Measurements from ENCODE around the gene PRKD1. TPM values are rescaled to one million over a fixed set of nuclear protein-coding genes. Genes with fewer than 3 reads are reported as not detected.

The PRKD1 gene
- polyA plus RNA-seq, 1 of the 3 experiments (the other 2 are of a cell fraction): 0.07 TPM

GRCh38 chr14:29752221-29752923 lies 175.3 kb downstream of the PRKD1 start:
- no peaks in the 10 kb centered on the region for H3K9me2 ChIP-seq
- H3K4me3 ChIP-seq (ENCODE audit: low read depth in 2 of 2, low read length in 1 of 2): no peak overlapping the region
- DNase-seq: no peak
- 0 out of 2 replicates have a peak, but pooled peaks cover 5% of the 10 kb centered on the region for H3K27me3 ChIP-seq (ENCODE audit: insufficient read depth)
- no peak overlapping the region for H3K9ac ChIP-seq
- no peaks in the 10 kb centered on the region for H4K20me1 ChIP-seq (ENCODE audit: insufficient read depth)
- H3K4me2 ChIP-seq: no peak overlapping the region
- 2% methylated on average over 3 of the region's 3 CpGs for WGBS (ENCODE audit: low lambda C conversion rate)
- no peaks in the 10 kb centered on the region for H3F3A ChIP-seq (replicated peaks; ENCODE audit: insufficient read depth)
- ChIA-PET CTCF (no interaction called here), POLR2A (no interaction called here)
- H3K9me3 ChIP-seq: no peaks in the 10 kb centered on the region
- H3K79me2 ChIP-seq (ENCODE audit: insufficient read depth): no peaks in the 10 kb centered on the region
- no peak overlapping the region for H3K27ac ChIP-seq (ENCODE audit: low read depth in 2 of 2, low read length in 1 of 2)
- no peaks in the 10 kb centered on the region for H3K36me3 ChIP-seq (replicated peaks in 1 of 2; ENCODE audit: control insufficient read depth in 1 of 2, insufficient read depth in 2 of 2, low read length in 1 of 2)
- H3K4me1 ChIP-seq (ENCODE audit: control insufficient read depth in 1 of 2, insufficient read depth in 2 of 2, low read depth in 1 of 2, low read length in 1 of 2): no peaks in the 10 kb centered on the region
- TF ChIP-seq FOXJ3 (CRISPR knock-in tag; IDR thresholded peaks at IDR 0.05) (no peak), TAF1 (IDR thresholded peaks at IDR 0.05; ENCODE audit: borderline replicate concordance, low read depth, low read length) (no peak), ELF1 (IDR thresholded peaks at IDR 0.05) (no peak), POLR2AphosphoS5 (IDR thresholded peaks at IDR 0.05; ENCODE audit: low read depth, low read length) (no peak), GATA2 (CRISPR knock-in tag; IDR thresholded peaks at IDR 0.05) (no peak), FOXM1 (IDR thresholded peaks at IDR 0.05; ENCODE audit: low read depth) (no peak), RFX5 (IDR thresholded peaks at IDR 0.05; ENCODE audit: low read length) (no peak), EP300 (IDR thresholded peaks at IDR 0.05; ENCODE audit: borderline replicate concordance in 1 of 2, low read depth in 1 of 2, low read length in 1 of 2) (no peak), RCOR1 (IDR thresholded peaks at IDR 0.05; ENCODE audit: low read length) (no peak), RAD21 (IDR thresholded peaks at IDR 0.05; ENCODE audit: low read length) (no peak)
- TF ChIP-seq, protein P1, sequence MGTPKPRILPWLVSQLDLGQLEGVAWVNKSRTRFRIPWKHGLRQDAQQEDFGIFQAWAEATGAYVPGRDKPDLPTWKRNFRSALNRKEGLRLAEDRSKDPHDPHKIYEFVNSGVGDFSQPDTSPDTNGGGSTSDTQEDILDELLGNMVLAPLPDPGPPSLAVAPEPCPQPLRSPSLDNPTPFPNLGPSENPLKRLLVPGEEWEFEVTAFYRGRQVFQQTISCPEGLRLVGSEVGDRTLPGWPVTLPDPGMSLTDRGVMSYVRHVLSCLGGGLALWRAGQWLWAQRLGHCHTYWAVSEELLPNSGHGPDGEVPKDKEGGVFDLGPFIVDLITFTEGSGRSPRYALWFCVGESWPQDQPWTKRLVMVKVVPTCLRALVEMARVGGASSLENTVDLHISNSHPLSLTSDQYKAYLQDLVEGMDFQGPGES (IDR thresholded peaks at IDR 0.05; ENCODE audit: low read depth, low read length): no peak
- no peak overlapping the region for H2AFZ ChIP-seq (ENCODE audit: low read depth)

GRCh38 chr14:29749829-29750228 lies 177.8 kb downstream of the PRKD1 start:
- POLR2A ChIA-PET: no interaction called here
- H3K4me3 ChIP-seq (ENCODE audit: low read depth in 2 of 2, low read length in 1 of 2): no peak overlapping the region
- no peak overlapping the region for H2AFZ ChIP-seq (ENCODE audit: low read depth)
- 0% methylated on average over 2 of the region's 2 CpGs for WGBS (ENCODE audit: low lambda C conversion rate)
- H4K20me1 ChIP-seq (ENCODE audit: insufficient read depth): no peaks in the 10 kb centered on the region
- no peaks in the 10 kb centered on the region; the same call in 1 of the 2 replicates for H3K27me3 ChIP-seq (ENCODE audit: insufficient read depth)
- no peak overlapping the region for H3K4me2 ChIP-seq
- H3F3A ChIP-seq (replicated peaks; ENCODE audit: insufficient read depth): no peaks in the 10 kb centered on the region
- H3K4me1 ChIP-seq (ENCODE audit: control insufficient read depth in 1 of 2, insufficient read depth in 2 of 2, low read depth in 1 of 2, low read length in 1 of 2): no peaks in the 10 kb centered on the region
- H3K27ac ChIP-seq (ENCODE audit: low read depth in 2 of 2, low read length in 1 of 2): no peak overlapping the region
- H3K9me2 ChIP-seq: no peaks in the 10 kb centered on the region
- no peak for DNase-seq
- H3K79me2 ChIP-seq (ENCODE audit: insufficient read depth): no peaks in the 10 kb centered on the region
- no peak overlapping the region for H3K9ac ChIP-seq
- no peaks in the 10 kb centered on the region for H3K36me3 ChIP-seq (replicated peaks in 1 of 2; ENCODE audit: control insufficient read depth in 1 of 2, insufficient read depth in 2 of 2, low read length in 1 of 2)
- no peak for TF ChIP-seq RAD21 (IDR thresholded peaks at IDR 0.05; ENCODE audit: low read length)
- no peak for TF ChIP-seq MAX (IDR thresholded peaks at IDR 0.05; ENCODE audit: low read depth)
- TF ChIP-seq CHD2 (IDR thresholded peaks at IDR 0.05; ENCODE audit: low read length, partially characterized antibody): no peak
- no peak for TF ChIP-seq MXI1 (IDR thresholded peaks at IDR 0.05; ENCODE audit: low read depth, low read length)
- no peak for TF ChIP-seq FOXJ3 (CRISPR knock-in tag; IDR thresholded peaks at IDR 0.05)
- no peak for TF ChIP-seq FOXM1 (IDR thresholded peaks at IDR 0.05; ENCODE audit: low read depth)
- TF ChIP-seq TEAD4 (IDR thresholded peaks at IDR 0.05; ENCODE audit: borderline replicate concordance, insufficient read depth): no peak
- TF ChIP-seq ELF1 (IDR thresholded peaks at IDR 0.05): no peak
- no peak for TF ChIP-seq TCF12 (IDR thresholded peaks at IDR 0.05)
- TF ChIP-seq, protein P2, sequence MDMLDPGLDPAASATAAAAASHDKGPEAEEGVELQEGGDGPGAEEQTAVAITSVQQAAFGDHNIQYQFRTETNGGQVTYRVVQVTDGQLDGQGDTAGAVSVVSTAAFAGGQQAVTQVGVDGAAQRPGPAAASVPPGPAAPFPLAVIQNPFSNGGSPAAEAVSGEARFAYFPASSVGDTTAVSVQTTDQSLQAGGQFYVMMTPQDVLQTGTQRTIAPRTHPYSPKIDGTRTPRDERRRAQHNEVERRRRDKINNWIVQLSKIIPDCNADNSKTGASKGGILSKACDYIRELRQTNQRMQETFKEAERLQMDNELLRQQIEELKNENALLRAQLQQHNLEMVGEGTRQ (IDR thresholded peaks at IDR 0.05; ENCODE audit: borderline replicate concordance, low read depth, low read length): no peak
- TF ChIP-seq RXRA (IDR thresholded peaks at IDR 0.05; ENCODE audit: borderline replicate concordance, low read depth): no peak
- no peak for TF ChIP-seq JUND (IDR thresholded peaks at IDR 0.05)
- no peak for TF ChIP-seq GABPA (IDR thresholded peaks at IDR 0.05; ENCODE audit: low read depth)
- TF ChIP-seq GATA2 (CRISPR knock-in tag; IDR thresholded peaks at IDR 0.05): no peak
- no peak for TF ChIP-seq USF1 (IDR thresholded peaks at IDR 0.05; ENCODE audit: borderline replicate concordance, low read depth)
- no peak for TF ChIP-seq RCOR1 (IDR thresholded peaks at IDR 0.05; ENCODE audit: low read length)
- CTCF ChIA-PET: no interaction called here
- H3K9me3 ChIP-seq: no peaks in the 10 kb centered on the region

Data from SK-N-SH (cell line).